ENCODE data around the gene XPR1. TPM values are rescaled to one million over a fixed set of nuclear protein-coding genes. Genes with fewer than 3 reads are reported as not detected.

Gene XPR1
- total RNA-seq, 4 donors from 2014 or later = 7.8 to 119 (median 75.3) TPM

DNA sequence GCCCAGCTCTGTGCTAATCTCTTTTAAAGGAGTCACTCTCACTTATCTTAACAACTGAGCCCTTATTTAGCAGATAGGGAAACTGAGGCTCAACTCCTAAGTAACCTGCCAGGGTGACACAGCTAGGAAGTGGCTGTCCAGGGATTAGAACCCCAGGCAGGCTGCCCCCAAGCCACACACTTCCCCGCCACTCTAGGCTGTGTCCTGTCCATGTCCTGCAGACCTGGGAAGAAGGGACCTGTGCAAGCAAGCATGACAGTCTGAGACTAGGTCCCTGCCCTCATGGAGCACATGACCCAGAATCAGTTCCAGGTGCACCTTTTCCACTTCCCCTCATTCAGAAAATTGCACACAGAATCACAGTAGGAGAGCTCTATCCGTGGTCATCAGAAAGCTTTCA is 293.1 kb downstream of the XPR1 start:
- Histone ChIP-seq H3K4me3 (no peak overlapping the region), H3K36me3 (no peaks in the 10 kb centered on the region), H3K4me1 (peaks cover 18 to 33% (median 26%) of the 10 kb centered on the region in 4 donors), H3K27me3 (no peaks in the 10 kb centered on the region), H3K27ac (no peak overlapping the region), H3K9me3 (no peaks in the 10 kb centered on the region)
- WGBS, 2 donors (ENCODE audit: low coverage in 1 of 2) = 75% methylated on average over 2 of the region's 2 CpGs; no CpG with 5 or more reads in 1 of the 2 donors
- no peak for DNase-seq
- intact Hi-C loops (cut with DNase I; ENCODE audit: low total_unique reads) = no loop called here
- no peak for TF ChIP-seq EP300 (IDR thresholded peaks at IDR 0.05; ENCODE audit: low read depth)
- no peak for TF ChIP-seq POLR2AphosphoS5 (IDR thresholded peaks at IDR 0.05)
- TF ChIP-seq, protein P1, sequence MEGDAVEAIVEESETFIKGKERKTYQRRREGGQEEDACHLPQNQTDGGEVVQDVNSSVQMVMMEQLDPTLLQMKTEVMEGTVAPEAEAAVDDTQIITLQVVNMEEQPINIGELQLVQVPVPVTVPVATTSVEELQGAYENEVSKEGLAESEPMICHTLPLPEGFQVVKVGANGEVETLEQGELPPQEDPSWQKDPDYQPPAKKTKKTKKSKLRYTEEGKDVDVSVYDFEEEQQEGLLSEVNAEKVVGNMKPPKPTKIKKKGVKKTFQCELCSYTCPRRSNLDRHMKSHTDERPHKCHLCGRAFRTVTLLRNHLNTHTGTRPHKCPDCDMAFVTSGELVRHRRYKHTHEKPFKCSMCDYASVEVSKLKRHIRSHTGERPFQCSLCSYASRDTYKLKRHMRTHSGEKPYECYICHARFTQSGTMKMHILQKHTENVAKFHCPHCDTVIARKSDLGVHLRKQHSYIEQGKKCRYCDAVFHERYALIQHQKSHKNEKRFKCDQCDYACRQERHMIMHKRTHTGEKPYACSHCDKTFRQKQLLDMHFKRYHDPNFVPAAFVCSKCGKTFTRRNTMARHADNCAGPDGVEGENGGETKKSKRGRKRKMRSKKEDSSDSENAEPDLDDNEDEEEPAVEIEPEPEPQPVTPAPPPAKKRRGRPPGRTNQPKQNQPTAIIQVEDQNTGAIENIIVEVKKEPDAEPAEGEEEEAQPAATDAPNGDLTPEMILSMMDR (IDR thresholded peaks at IDR 0.05) = no peak
- no peak for TF ChIP-seq POLR2A (IDR thresholded peaks at IDR 0.05)
- in situ Hi-C loops (cut with MboI; ENCODE audit: low pct_ligation_motif_present in 1 of 4, low pct_unique_long_range_greater_than_20kb in 1 of 4, low sequenced_read_pairs in 3 of 4) = no loop called here

DNA sequence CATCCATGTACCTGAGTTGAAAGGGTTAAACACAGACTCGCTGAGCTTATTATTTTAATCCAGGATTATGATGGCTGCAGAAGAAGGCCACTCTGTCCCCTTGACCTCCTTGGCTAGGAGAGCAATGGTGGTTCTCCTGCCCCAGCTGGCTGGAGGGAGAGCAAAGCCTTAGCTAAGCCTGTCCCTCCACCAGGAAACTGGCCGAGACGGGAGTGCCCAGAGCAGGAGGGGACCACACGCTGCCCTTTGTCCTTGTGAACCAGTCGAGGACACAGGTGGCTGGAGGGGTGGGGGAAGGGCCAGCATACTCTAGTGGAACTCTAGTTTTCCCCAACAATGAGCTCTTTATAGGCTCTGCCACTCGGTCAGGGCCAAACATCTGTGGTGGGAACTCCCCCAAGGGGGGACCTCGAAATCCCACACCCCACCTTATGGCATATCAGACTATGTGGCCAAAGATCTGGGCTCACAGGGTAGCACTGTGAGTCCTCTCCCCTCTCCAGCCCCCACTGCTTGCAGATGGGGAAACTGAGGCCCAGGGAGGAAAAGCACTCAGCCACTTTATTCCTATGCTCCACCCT is 293.7 kb downstream of the XPR1 start:
- peak overlapping the region; percentile 57 to 78 (median 73) for H3K27ac ChIP-seq
- DNase-seq = no peak
- no peaks in the 10 kb centered on the region for H3K9me3 ChIP-seq
- WGBS, 2 donors (ENCODE audit: low coverage in 1 of 2) = 37% methylated on average over 7 of the region's 7 CpGs; no CpG with 5 or more reads in 1 of the 2 donors
- TF ChIP-seq, protein P1 (IDR thresholded peaks at IDR 0.05) = no peak
- no peak for TF ChIP-seq EP300 (IDR thresholded peaks at IDR 0.05; ENCODE audit: low read depth)
- no peak for TF ChIP-seq POLR2AphosphoS5 (IDR thresholded peaks at IDR 0.05)
- TF ChIP-seq POLR2A (IDR thresholded peaks at IDR 0.05) = no peak
- no peaks in the 10 kb centered on the region for H3K36me3 ChIP-seq
- no peaks in the 10 kb centered on the region for H3K27me3 ChIP-seq
- intact Hi-C loops (cut with DNase I; ENCODE audit: low total_unique reads) = no loop called here
- peaks cover 18 to 33% (median 26%) of the 10 kb centered on the region in 4 donors for H3K4me1 ChIP-seq
- no peak overlapping the region for H3K4me3 ChIP-seq
- in situ Hi-C loops (cut with MboI; ENCODE audit: low pct_ligation_motif_present in 1 of 4, low pct_unique_long_range_greater_than_20kb in 1 of 4, low sequenced_read_pairs in 3 of 4) = no loop called here

DNA sequence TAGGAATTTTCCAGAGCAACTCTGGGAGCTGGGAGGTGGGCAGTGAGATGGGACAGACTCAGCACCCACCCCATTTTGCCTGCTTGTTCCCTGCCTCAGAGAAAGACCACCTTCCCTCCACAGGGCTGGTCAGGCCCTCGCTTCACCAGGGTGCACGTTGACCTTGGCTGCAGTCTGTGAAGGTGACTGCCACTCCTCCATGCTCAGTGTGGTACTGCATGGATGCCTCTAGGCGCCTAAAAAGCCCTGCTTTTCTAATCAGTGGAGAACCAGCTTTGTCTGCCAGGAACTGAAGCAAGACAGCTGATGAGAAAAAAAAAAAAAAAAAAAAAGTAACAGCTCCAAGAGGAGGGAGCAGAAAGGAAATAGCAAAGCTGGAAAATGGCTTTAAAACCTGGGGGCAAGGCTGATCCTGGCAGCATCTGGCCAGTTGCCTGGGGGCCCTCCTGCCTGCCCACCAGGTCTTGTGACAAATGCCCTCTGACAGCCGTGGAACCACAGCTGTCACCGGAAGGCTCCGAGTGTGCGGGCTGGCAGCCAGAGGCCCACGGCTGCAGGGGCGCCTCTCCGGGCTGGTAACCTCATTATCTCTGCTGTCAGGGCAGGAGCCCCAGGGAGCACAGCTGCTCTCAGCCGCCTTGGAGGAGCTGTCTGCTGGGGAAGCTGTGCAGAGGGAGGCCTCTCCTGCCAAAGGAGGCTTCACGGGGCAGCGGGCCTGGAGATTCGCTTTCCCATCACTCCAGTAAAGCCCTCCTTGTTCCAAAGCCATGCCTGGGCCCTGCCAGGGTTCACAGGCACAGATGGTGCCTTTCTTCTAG is 294.6 kb downstream of the XPR1 start:
- no peaks in the 10 kb centered on the region for H3K36me3 ChIP-seq
- DNase-seq = no peak
- WGBS, 2 donors (ENCODE audit: low coverage in 1 of 2) = 55% methylated on average over 14 of the region's 14 CpGs; no CpG with 5 or more reads in 1 of the 2 donors
- TF ChIP-seq EP300 (IDR thresholded peaks at IDR 0.05; ENCODE audit: low read depth) = no peak
- in situ Hi-C loops (cut with MboI; ENCODE audit: low pct_ligation_motif_present in 1 of 4, low pct_unique_long_range_greater_than_20kb in 1 of 4, low sequenced_read_pairs in 3 of 4) (no loop called here), intact Hi-C loops (cut with DNase I; ENCODE audit: low total_unique reads) (no loop called here)
- H3K4me1 ChIP-seq = peaks cover 18 to 33% (median 26%) of the 10 kb centered on the region in 4 donors
- no peaks in the 10 kb centered on the region for H3K9me3 ChIP-seq
- H3K4me3 ChIP-seq = no peak overlapping the region
- no peaks in the 10 kb centered on the region for H3K27me3 ChIP-seq
- H3K27ac ChIP-seq = peak overlapping the region; percentile 57 to 78 (median 73)

DNA sequence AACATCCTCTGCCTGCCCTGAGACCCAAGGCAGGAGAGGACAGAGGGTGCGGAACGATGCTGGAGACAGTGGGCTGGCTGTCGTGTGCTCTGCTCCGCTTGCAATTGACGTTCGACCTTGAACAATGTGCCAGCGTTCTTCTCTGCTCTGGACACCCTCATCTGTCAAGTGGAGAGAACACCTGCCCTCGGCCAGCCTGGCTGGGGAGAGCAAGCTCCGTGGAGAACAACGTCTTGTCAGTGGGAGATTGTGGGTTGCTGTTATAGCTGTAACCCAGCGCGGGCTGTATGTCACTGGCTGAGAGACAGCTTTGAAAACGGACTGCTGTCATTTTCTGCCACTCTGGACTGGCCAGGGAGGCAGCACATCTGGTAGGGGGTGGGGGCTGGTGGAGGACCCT is 295.5 kb downstream of the XPR1 start:
- Histone ChIP-seq H3K4me3 (no peak overlapping the region), H3K9me3 (no peaks in the 10 kb centered on the region), H3K27ac (peak overlapping the region; percentile 20 to 78 (median 73)), H3K36me3 (no peaks in the 10 kb centered on the region), H3K27me3 (no peaks in the 10 kb centered on the region), H3K4me1 (peaks cover 18 to 33% (median 26%) of the 10 kb centered on the region in 4 donors)
- no peak for DNase-seq
- 84% methylated on average over 13 of the region's 13 CpGs; no CpG with 5 or more reads in 1 of the 2 donors for WGBS, 2 donors (ENCODE audit: low coverage in 1 of 2)
- intact Hi-C loops (cut with DNase I; ENCODE audit: low total_unique reads) (no loop called here), in situ Hi-C loops (cut with MboI; ENCODE audit: low pct_ligation_motif_present in 1 of 4, low pct_unique_long_range_greater_than_20kb in 1 of 4, low sequenced_read_pairs in 3 of 4) (no loop called here)
- TF ChIP-seq POLR2AphosphoS5 (IDR thresholded peaks at IDR 0.05) (peak; percentile 8 to 74 (median 62)), EP300 (IDR thresholded peaks at IDR 0.05; ENCODE audit: low read depth) (no peak)
- TF ChIP-seq, protein P1 (IDR thresholded peaks at IDR 0.05) = no peak

Data from transverse colon (tissue), 4 donors.